Ovary (tissue), 9 donors: ENCODE measurements around the gene QSER1. TPM values are rescaled to one million over a fixed set of nuclear protein-coding genes. Genes with fewer than 3 reads are reported as not detected.

ENCODE experiments used
- DNase-seq, 5 donors: peaks; one replicate each; pipeline ENCODE4 v3.0.0-alpha.2; 2019 to 2020
- H3K27ac ChIP-seq, 2 donors: fragments of 200-600 bp; one replicate each; pipeline versions ENCODE4 v1.5.1 to v1.8.0; 2019 to 2022
- H3K27me3 ChIP-seq: fragments of 200-600 bp; one replicate; pipeline ENCODE4 v1.8.0; 2022
- H3K36me3 ChIP-seq: fragments of 200-600 bp; sonication (generic); one replicate; pipeline ENCODE4 v1.5.1; 2019
- H3K4me1 ChIP-seq: one replicate; pipeline ENCODE4 v1.8.1; 2013; ENCODE audit warnings: mild to moderate bottlenecking, moderate library complexity; ENCODE audit not compliant: insufficient read depth
- H3K4me3 ChIP-seq: fragments of 200-600 bp; sonication (generic); one replicate; pipeline ENCODE4 v1.5.1; 2017
- H3K9me3 ChIP-seq, 2 donors: fragments of 200-600 bp in 1 of 2; sonication (generic) in 1 of 2; one replicate each; pipeline versions ENCODE4 v1.5.1 to v1.8.1; 2013 to 2019; ENCODE audit warnings: mild to moderate bottlenecking in 1 of 2, moderate library complexity in 1 of 2
- EP300 ChIP-seq: sonication (generic); formaldehyde crosslinking; IDR thresholded peaks from one replicate; pipeline ENCODE4 v1.6.1; 2017; ENCODE audit warnings: antibody characterized with exemption
- POLR2A ChIP-seq: fragments of 450-650 bp; IDR thresholded peaks from one replicate; pipeline ENCODE4 v1.6.1; 2017; ENCODE audit warnings: antibody characterized with exemption, mild to moderate bottlenecking, moderate library complexity
- WGBS, 3 donors: extraction: QIAGEN DNeasy Blood & Tissue Kit in 1 of 3; methylation state at CpG; one replicate each; pipeline versions ENCODE4 v1.1.5 to v1.1.7; 2013 to 2017; 5-methylcytosine and 5-hydroxymethylcytosine counted together
- intact Hi-C, 4 donors: fragments of 100-400 bp; cut with DNase I; formaldehyde crosslinking; loops; one replicate each; pipeline versions ENCODE4 v1.11.0 to v1.15.1; 2022 to 2023
- polyA plus RNA-seq, 2 donors: library from polyadenylated mRNA; stranded (reverse); fragments of 200-250 nt in 1 of 2; fragments of 350-450 nt in 1 of 2; fragmentation: Illumina TruSeq in 1 of 2; extraction: RNeasy Lipid Tissue Mini Kit (QIAGEN cat#74804) in 1 of 2; gene quantifications; one replicate each; pipeline ENCODE4 v1.2.3, GENCODE V29; 2013 to 2014
- total RNA-seq, 7 donors: library from RNA; depleted of rRNA in 2 of 7; stranded (reverse); fragments of >200 nt in 2 of 7; fragmentation: NEBNext Ultra II Directional in 3 of 7; extraction: Animal tissue kit (Norgen Biotek cat#: 25700) in 3 of 7; gene quantifications; one replicate each; pipeline versions ENCODE4 v1.1.0 to v1.2.4, GENCODE V29; 2016 to 2023
- TF ChIP-seq, protein P1 (sequence below), 3 donors: fragments of 450-650 bp in 2 of 3; fragments of 200-600 bp in 1 of 3; IDR thresholded peaks; one replicate each; pipeline versions ENCODE4 v1.5.1 to v1.8.0; 2016 to 2022; ENCODE audit warnings: antibody characterized with exemption in 3 of 3, mild to moderate bottlenecking in 1 of 3
- donor health status: DM: no; HTN: no; CAD: no; lungs with moderate emphysema.
- donor health status: DM: no; HTN: no; CAD: no.
- donor health status: Bipolar disorder and iron deficiency.
- donor health status: DM: yes; HTN: yes; CAD: no.
- donor health status: DM: no; HTN: no; CAD: no.
- donor health status: DM: yes; HTN: yes; CAD: no.

QSER1 gene
- total and polyA plus RNA-seq, 9 donors: 7.4 to 50.1 (median 36.5) TPM

DNA sequence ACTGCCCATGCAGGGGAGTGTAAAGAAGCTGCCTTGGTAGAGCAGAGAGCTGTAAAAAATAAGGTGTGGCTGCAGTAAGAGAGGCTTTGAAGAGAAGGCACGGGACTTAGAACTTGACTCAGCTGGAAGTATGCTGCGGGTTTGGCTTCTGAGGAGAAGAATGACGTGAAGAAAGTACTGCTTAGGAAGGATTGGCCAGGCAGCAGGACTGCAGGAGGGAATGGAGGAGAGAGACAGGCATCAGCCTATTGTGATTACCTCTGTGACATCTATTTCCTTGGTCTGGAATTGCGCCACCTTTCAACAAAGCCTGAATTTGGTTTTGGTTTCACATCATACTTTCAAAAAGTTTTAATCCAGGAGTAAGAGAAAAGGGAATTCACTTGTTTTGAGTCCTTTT lies 40.4 kb upstream of the QSER1 start:
- no peak overlapping the region for H3K4me3 ChIP-seq
- DNase-seq: no peak
- no peaks in the 10 kb centered on the region for H3K36me3 ChIP-seq
- no peaks in the 10 kb centered on the region for H3K27me3 ChIP-seq
- H3K4me1 ChIP-seq: no peaks in the 10 kb centered on the region
- WGBS, 3 donors: 58 to 69% (median 68%) methylated on average over 4 of the region's 4 CpGs
- no peak for TF ChIP-seq POLR2A
- TF ChIP-seq, protein P1, sequence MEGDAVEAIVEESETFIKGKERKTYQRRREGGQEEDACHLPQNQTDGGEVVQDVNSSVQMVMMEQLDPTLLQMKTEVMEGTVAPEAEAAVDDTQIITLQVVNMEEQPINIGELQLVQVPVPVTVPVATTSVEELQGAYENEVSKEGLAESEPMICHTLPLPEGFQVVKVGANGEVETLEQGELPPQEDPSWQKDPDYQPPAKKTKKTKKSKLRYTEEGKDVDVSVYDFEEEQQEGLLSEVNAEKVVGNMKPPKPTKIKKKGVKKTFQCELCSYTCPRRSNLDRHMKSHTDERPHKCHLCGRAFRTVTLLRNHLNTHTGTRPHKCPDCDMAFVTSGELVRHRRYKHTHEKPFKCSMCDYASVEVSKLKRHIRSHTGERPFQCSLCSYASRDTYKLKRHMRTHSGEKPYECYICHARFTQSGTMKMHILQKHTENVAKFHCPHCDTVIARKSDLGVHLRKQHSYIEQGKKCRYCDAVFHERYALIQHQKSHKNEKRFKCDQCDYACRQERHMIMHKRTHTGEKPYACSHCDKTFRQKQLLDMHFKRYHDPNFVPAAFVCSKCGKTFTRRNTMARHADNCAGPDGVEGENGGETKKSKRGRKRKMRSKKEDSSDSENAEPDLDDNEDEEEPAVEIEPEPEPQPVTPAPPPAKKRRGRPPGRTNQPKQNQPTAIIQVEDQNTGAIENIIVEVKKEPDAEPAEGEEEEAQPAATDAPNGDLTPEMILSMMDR (IDR thresholded peaks at IDR 0.05): no peak
- TF ChIP-seq EP300: no peak
- no peak overlapping the region for H3K27ac ChIP-seq
- intact Hi-C loops: no loop called here
- H3K9me3 ChIP-seq: no peaks in the 10 kb centered on the region

DNA sequence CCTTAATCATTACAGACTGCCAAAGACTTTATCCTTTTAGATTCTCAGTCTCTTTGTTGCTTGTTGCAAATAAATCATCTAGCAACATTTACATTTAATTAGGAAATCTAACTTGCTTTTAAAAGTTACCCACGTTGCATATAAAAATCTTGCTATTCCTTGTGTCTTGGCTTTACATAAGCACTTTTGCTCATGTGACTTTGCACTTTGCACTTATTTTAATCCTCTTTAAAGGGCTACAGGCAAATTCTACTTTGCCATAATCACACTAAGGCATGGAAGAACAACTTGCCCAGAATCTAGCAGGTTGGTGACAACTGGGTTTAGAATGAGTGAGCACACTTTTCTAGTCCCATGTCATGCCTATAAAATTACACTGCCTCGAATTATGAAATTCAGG lies 37.0 kb upstream of the QSER1 start:
- TF ChIP-seq EP300: no peak
- no peak for TF ChIP-seq POLR2A
- TF ChIP-seq, protein P1 (IDR thresholded peaks at IDR 0.05): no peak
- intact Hi-C loops: no loop called here
- WGBS, 3 donors: 42 to 50% (median 50%) methylated on average over 2 of the region's 2 CpGs
- Histone ChIP-seq H3K9me3 (no peaks in the 10 kb centered on the region), H3K4me3 (no peak overlapping the region), H3K4me1 (no peaks in the 10 kb centered on the region), H3K27me3 (no peaks in the 10 kb centered on the region), H3K36me3 (no peaks in the 10 kb centered on the region), H3K27ac (no peak overlapping the region)
- no peak for DNase-seq

DNA sequence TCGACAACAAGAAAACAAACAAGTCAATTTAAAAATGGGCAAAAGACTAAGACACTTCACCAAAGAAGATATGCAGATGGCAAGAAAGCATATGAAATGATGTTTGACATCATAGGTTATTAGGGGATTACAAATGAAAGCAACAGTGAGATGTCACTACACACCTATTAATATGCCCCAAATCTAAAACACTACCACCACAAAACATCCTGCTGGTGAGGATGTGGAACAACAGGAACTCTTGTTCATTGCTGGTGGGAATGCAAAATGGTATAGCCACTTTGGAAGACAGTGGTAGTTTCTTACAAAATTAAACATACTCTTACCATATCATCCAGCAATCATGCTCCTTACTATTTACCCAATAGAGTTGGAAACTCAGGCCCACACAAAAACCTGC lies 33.9 kb upstream of the QSER1 start:
- intact Hi-C loops: no loop called here
- no peaks in the 10 kb centered on the region for H3K27me3 ChIP-seq
- no peaks in the 10 kb centered on the region for H3K36me3 ChIP-seq
- no peaks in the 10 kb centered on the region for H3K4me1 ChIP-seq
- WGBS, 3 donors: 37 to 67% (median 48%) methylated on average over 1 of the region's 1 CpG
- no peak overlapping the region for H3K27ac ChIP-seq
- H3K4me3 ChIP-seq: no peak overlapping the region
- H3K9me3 ChIP-seq: no peaks in the 10 kb centered on the region
- no peak for DNase-seq
- no peak for TF ChIP-seq EP300
- no peak for TF ChIP-seq POLR2A
- TF ChIP-seq, protein P1 (IDR thresholded peaks at IDR 0.05): no peak

- WGBS, 3 donors: 72 to 83% (median 79%) methylated on average over 3 of the region's 3 CpGs
- no peaks in the 10 kb centered on the region for H3K36me3 ChIP-seq
- H3K9me3 ChIP-seq: no peaks in the 10 kb centered on the region
- intact Hi-C loops: no loop called here
- TF ChIP-seq POLR2A: no peak
- TF ChIP-seq, protein P1 (IDR thresholded peaks at IDR 0.05): no peak
- no peak for TF ChIP-seq EP300
- H3K4me1 ChIP-seq: no peaks in the 10 kb centered on the region
- DNase-seq: no peak
- no peak overlapping the region for H3K27ac ChIP-seq
- H3K27me3 ChIP-seq: no peaks in the 10 kb centered on the region
- no peak overlapping the region for H3K4me3 ChIP-seq
Observed at GRCh38 chr11:32861850-32862577, 30.6 kb upstream of the QSER1 start.
